Upper lobe of left lung (tissue), 4 donors: ENCODE results near the gene PTCD2.

Experiments
- POLR2A ChIP-seq, 4 donors: fragments of 450-650 bp; IDR thresholded peaks; one replicate each; pipeline ENCODE4 v1.5.1; 2016 to 2017; ENCODE audit warnings: antibody characterized with exemption in 4 of 4, mild to moderate bottlenecking in 2 of 4
- TF ChIP-seq, protein P1 (sequence below), 6 experiments: fragments of 450-650 bp in 4 of 6; fragments of 200-600 bp in 2 of 6; sonication (generic) in 2 of 6; IDR thresholded peaks; one replicate each; pipeline ENCODE4 v1.5.1; 2016 to 2019; ENCODE audit warnings: antibody characterized with exemption in 6 of 6

DNA sequence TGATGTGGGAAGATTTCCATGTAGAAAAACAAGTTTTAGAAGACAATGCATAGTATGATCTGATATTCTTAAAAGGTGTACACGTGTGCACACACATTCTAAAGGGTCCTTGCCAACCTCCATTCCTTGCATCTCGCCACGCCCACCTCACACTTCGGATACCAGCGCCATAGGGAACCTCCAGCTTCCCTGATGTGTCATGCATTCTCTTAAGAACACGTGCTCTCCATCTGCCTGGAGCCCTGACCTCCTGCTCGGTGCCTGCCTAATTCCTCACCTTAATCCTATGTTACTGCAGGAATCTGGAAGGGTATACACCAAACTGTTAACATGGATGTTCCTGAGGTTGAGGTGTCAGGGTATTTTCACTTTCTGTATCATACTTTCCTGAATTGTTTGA lies 63.1 kb downstream of the PTCD2 start:
- TF ChIP-seq, protein P1, sequence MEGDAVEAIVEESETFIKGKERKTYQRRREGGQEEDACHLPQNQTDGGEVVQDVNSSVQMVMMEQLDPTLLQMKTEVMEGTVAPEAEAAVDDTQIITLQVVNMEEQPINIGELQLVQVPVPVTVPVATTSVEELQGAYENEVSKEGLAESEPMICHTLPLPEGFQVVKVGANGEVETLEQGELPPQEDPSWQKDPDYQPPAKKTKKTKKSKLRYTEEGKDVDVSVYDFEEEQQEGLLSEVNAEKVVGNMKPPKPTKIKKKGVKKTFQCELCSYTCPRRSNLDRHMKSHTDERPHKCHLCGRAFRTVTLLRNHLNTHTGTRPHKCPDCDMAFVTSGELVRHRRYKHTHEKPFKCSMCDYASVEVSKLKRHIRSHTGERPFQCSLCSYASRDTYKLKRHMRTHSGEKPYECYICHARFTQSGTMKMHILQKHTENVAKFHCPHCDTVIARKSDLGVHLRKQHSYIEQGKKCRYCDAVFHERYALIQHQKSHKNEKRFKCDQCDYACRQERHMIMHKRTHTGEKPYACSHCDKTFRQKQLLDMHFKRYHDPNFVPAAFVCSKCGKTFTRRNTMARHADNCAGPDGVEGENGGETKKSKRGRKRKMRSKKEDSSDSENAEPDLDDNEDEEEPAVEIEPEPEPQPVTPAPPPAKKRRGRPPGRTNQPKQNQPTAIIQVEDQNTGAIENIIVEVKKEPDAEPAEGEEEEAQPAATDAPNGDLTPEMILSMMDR (IDR thresholded peaks at IDR 0.05), result no peak
- no peak for TF ChIP-seq POLR2A (IDR thresholded peaks at IDR 0.05)
